GM21390 (cell line): ENCODE measurements around the gene NMT1.
A peak's percentile ranks its signal among the peaks of the same experiment; 100 is the strongest.

ENCODE experiments used
- ATAC-seq: cut with Tn5 transposase; IDR thresholded peaks from one replicate; pipeline ENCODE4 v1.9.1; 2021; ENCODE audit not compliant: unreplicated experiment

NMT1 gene

GRCh38 chr17:45132572-45133463, 71.7 kb downstream of the NMT1 start:
- ATAC-seq, result peak; percentile 31

GRCh38 chr17:45135192-45135977, 74.3 kb downstream of the NMT1 start, which contains the start of gene ACBD4:
ACBD4 (plus strand) TSS chr17:45135687; CDS start chr17:45136145, 458 bp downstream.
- peak; percentile 61 for ATAC-seq

- no peak for ATAC-seq
Observed at GRCh38 chr17:45135978-45136791, 75.1 kb downstream of the NMT1 start.

- no peak for ATAC-seq
Observed at GRCh38 chr17:45136846-45137560, 75.9 kb downstream of the NMT1 start.

- ATAC-seq, result no peak
Observed at GRCh38 chr17:45137561-45138305, 76.6 kb downstream of the NMT1 start.

GRCh38 chr17:45138911-45139532, 77.9 kb downstream of the NMT1 start:
- ATAC-seq, result no peak

- no peak for ATAC-seq
Observed at GRCh38 chr17:45139533-45139920, 78.4 kb downstream of the NMT1 start.

GRCh38 chr17:45143094-45143670, 82.1 kb downstream of the NMT1 start:
- no peak for ATAC-seq

- no peak for ATAC-seq
Observed at GRCh38 chr17:45143767-45144198, 82.7 kb downstream of the NMT1 start.

- ATAC-seq, result no peak
Observed at GRCh38 chr17:45144199-45145034, 83.3 kb downstream of the NMT1 start.

- ATAC-seq, result no peak
Observed at GRCh38 chr17:45145035-45145389, 83.9 kb downstream of the NMT1 start.

- ATAC-seq, result no peak
Observed at GRCh38 chr17:45146166-45146565, 85.0 kb downstream of the NMT1 start.

GRCh38 chr17:45146592-45146889, 85.4 kb downstream of the NMT1 start:
- no peak for ATAC-seq

GRCh38 chr17:45146890-45147580, 85.9 kb downstream of the NMT1 start:
- no peak for ATAC-seq

GRCh38 chr17:45147581-45148182, 86.6 kb downstream of the NMT1 start:
- no peak for ATAC-seq

GRCh38 chr17:45148183-45149036, 87.3 kb downstream of the NMT1 start, which contains the start of gene HEXIM1:
HEXIM1 (plus strand) TSS chr17:45148475; CDS start chr17:45149191, 716 bp downstream.
- peak; percentile 56 for ATAC-seq
